Stimulated activated CD4-positive, alpha-beta T cell treated with anti-CD3 and anti-CD28 coated beads, Interleukin-12 subunit alpha, Interleukin-12 subunit beta, amount 100 ng/mL, for 4 hours (primary cell): ENCODE results near the gene ANKS6.

Experiments
- DNase-seq: peaks from one replicate; pipeline ENCODE4 v3.0.0-alpha.2; 2020

Gene ANKS6

GRCh38 chr9:98811051-98811650, 14.8 kb upstream of the ANKS6 start:
- no peak for DNase-seq

- no peak for DNase-seq
These were observed 13.9 kb upstream of the ANKS6 start for GRCh38 chr9:98810102-98810842.

- DNase-seq, result no peak
These were observed 13.2 kb upstream of the ANKS6 start for GRCh38 chr9:98809311-98810101.

- DNase-seq, result no peak
These were observed 12.5 kb upstream of the ANKS6 start for GRCh38 chr9:98808875-98809274.

- no peak for DNase-seq
These were observed 12.1 kb upstream of the ANKS6 start for GRCh38 chr9:98808411-98808815.

- peak; percentile 22 for DNase-seq
These were observed 11.4 kb upstream of the ANKS6 start for GRCh38 chr9:98807814-98808195.

- DNase-seq, result peak; percentile 63
These were observed 10.9 kb upstream of the ANKS6 start, which contains the start of gene GALNT12 for GRCh38 chr9:98807070-98807813. GALNT12 (plus strand) TSS chr9:98807670; CDS start chr9:98807699, 29 bp downstream.

- no peak for DNase-seq
These were observed 10.2 kb upstream of the ANKS6 start for GRCh38 chr9:98806394-98807035.

GRCh38 chr9:98805506-98806272, 9.3 kb upstream of the ANKS6 start:
- DNase-seq, result no peak

GRCh38 chr9:98804083-98804482, 7.7 kb upstream of the ANKS6 start:
- no peak for DNase-seq

GRCh38 chr9:98801969-98802371, 5.6 kb upstream of the ANKS6 start:
- no peak for DNase-seq

GRCh38 chr9:98801561-98801960, 5.2 kb upstream of the ANKS6 start:
- no peak for DNase-seq

- DNase-seq, result no peak
These were observed 1.9 kb upstream of the ANKS6 start for GRCh38 chr9:98798254-98798653.

GRCh38 chr9:98797491-98797890, 1.1 kb upstream of the ANKS6 start:
- DNase-seq, result no peak

GRCh38 chr9:98795970-98796363, 388 bp downstream of the ANKS6 start:
- peak; percentile 19 for DNase-seq

GRCh38 chr9:98795295-98795955, 930 bp downstream of the ANKS6 start:
- no peak for DNase-seq

- no peak for DNase-seq
These were observed 1.6 kb downstream of the ANKS6 start for GRCh38 chr9:98794802-98795201.

GRCh38 chr9:98793031-98793430, 3.3 kb downstream of the ANKS6 start:
- no peak for DNase-seq

- DNase-seq, result no peak
These were observed 4.5 kb downstream of the ANKS6 start for GRCh38 chr9:98791608-98792490.
